ENCODE data around the gene CEP95. TPM values are rescaled to one million over a fixed set of nuclear protein-coding genes. Genes with fewer than 3 reads are reported as not detected.

CEP95 gene
- total RNA-seq, 1 donor from 2014 or later = 50.8 TPM

DNA sequence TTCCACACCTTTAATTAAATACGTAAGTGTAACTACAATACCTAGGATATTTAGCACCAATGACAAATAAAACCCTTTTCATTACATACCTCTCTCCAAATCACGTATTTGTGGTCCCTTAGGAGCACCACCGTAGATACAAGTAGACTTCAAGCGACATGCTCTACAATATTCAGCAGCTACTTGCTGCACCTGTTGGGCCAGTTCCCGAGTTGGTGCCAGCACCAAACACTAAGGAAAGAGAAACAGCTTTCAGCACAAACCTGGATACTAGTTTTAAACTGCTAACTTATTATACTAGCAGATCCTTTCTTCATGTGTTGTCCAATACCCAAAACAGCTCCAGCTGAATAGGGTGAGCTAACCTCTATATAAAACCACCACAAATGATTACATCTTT, 3.4 kb upstream of the CEP95 start:
- intact Hi-C loops (cut with DNase I) = no loop called here
- DNase-seq (ENCODE audit: extremely low spot score in 2 of 2) = no peak
- Histone ChIP-seq H3K9me3 (no peaks in the 10 kb centered on the region), H3K27ac (peak overlapping the region; percentile 99), H3K36me3 (peaks cover 14 to 64% of the 10 kb centered on the region in 2 donors), H3K4me1 (peaks cover 70% of the 10 kb centered on the region), H3K4me3 (peak overlapping the region in 1 of 2 donors; percentile 76), H3K27me3 (no peaks in the 10 kb centered on the region)
- TF ChIP-seq, protein P1, sequence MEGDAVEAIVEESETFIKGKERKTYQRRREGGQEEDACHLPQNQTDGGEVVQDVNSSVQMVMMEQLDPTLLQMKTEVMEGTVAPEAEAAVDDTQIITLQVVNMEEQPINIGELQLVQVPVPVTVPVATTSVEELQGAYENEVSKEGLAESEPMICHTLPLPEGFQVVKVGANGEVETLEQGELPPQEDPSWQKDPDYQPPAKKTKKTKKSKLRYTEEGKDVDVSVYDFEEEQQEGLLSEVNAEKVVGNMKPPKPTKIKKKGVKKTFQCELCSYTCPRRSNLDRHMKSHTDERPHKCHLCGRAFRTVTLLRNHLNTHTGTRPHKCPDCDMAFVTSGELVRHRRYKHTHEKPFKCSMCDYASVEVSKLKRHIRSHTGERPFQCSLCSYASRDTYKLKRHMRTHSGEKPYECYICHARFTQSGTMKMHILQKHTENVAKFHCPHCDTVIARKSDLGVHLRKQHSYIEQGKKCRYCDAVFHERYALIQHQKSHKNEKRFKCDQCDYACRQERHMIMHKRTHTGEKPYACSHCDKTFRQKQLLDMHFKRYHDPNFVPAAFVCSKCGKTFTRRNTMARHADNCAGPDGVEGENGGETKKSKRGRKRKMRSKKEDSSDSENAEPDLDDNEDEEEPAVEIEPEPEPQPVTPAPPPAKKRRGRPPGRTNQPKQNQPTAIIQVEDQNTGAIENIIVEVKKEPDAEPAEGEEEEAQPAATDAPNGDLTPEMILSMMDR (IDR thresholded peaks at IDR 0.05) = no peak
- TF ChIP-seq POLR2AphosphoS5 (IDR thresholded peaks at IDR 0.05; ENCODE audit: insufficient read depth in 1 of 2, low read depth in 1 of 2) (no peak), POLR2A (IDR thresholded peaks at IDR 0.05) (no peak)

DNA sequence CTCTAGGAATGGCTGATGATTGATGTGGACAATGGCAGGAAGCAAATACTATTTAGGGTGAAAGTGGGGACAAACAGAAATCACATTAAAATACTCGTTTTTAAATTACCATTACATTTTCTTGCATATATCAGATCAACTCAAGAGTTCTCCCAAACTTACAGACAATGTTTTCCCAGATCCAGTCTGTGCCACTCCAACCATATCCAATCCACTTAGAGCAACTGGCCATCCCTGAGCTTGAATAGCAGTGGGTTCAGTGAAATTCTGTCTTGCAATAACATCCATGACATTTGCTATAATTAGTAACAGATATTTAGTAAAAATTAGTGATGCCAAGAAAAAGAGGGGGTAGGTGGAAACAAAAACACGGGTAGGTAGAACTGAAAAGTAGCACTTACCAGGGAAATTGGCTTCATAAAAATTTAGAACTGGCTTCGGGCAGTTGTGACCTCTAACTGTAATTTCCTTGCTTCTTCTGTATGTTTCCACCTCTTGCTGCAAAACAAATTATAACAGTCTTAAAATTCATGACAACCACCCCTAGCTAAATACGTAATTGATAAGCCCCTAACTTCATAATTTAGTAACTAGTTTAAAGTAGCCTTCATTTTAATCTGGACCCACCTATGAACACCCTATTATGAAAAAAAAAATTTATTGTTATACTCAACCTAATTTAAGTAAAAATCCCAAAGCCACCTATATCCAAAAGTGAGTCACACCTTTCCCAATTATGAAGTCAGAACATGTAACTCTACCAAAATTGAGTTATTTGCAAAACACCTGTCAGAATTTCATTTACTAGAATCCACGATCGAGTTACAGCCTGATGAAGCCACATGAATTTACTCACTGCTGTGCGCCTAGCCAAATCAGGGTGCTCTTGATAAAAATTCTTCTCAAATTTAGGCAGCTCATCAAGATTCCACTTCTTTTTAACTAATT, 2.7 kb upstream of the CEP95 start:
- Histone ChIP-seq H3K27ac (peak overlapping the region; percentile 99), H3K4me3 (peak overlapping the region; percentile 76 to 89), H3K9me3 (no peaks in the 10 kb centered on the region), H3K36me3 (peaks cover 14 to 56% of the 10 kb centered on the region in 2 donors), H3K4me1 (peaks cover 73% of the 10 kb centered on the region), H3K27me3 (no peaks in the 10 kb centered on the region)
- TF ChIP-seq POLR2AphosphoS5 (IDR thresholded peaks at IDR 0.05; ENCODE audit: insufficient read depth in 1 of 2, low read depth in 1 of 2) = no peak
- TF ChIP-seq, protein P1 (IDR thresholded peaks at IDR 0.05) = no peak
- no peak for TF ChIP-seq POLR2A (IDR thresholded peaks at IDR 0.05)
- no peak for DNase-seq (ENCODE audit: extremely low spot score in 2 of 2)
- intact Hi-C loops (cut with DNase I) = no loop called here

DNA sequence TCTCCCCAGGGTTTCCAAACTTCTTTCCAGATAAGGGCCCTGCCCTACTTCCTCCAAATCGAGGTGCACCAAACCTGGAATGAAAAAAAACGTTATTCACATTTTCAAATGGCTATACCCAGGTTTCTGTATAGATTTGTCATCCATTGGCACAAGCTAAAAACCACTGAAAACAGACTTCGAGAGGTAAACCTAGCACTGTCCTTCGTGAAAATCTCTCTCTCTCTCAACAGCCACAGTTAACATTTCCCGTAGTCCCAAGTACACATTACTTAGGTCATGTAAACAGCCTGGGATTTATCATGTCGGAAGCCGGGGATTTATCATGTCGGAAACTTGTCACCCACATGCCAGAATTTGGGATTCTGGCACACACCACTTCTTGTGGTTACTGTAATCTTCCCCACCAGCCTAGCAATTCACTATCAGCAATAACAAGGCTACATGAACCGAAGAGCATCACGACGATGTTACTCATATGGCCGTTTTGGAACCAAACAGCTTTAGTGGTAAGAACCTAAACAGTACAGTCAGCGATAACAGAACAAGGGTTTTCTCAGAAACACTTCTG, 1.9 kb upstream of the CEP95 start:
- no peaks in the 10 kb centered on the region for H3K9me3 ChIP-seq
- no peaks in the 10 kb centered on the region for H3K27me3 ChIP-seq
- peak overlapping the region; percentile 99 for H3K27ac ChIP-seq
- intact Hi-C loops (cut with DNase I) = no loop called here
- peak overlapping the region; percentile 76 to 89 for H3K4me3 ChIP-seq
- peaks cover 12 to 49% of the 10 kb centered on the region in 2 donors for H3K36me3 ChIP-seq
- TF ChIP-seq POLR2AphosphoS5 (IDR thresholded peaks at IDR 0.05; ENCODE audit: insufficient read depth in 1 of 2, low read depth in 1 of 2) = no peak
- no peak for TF ChIP-seq POLR2A (IDR thresholded peaks at IDR 0.05)
- TF ChIP-seq, protein P1 (IDR thresholded peaks at IDR 0.05) = no peak
- DNase-seq (ENCODE audit: extremely low spot score in 2 of 2) = no peak
- peaks cover 73% of the 10 kb centered on the region for H3K4me1 ChIP-seq

DNA sequence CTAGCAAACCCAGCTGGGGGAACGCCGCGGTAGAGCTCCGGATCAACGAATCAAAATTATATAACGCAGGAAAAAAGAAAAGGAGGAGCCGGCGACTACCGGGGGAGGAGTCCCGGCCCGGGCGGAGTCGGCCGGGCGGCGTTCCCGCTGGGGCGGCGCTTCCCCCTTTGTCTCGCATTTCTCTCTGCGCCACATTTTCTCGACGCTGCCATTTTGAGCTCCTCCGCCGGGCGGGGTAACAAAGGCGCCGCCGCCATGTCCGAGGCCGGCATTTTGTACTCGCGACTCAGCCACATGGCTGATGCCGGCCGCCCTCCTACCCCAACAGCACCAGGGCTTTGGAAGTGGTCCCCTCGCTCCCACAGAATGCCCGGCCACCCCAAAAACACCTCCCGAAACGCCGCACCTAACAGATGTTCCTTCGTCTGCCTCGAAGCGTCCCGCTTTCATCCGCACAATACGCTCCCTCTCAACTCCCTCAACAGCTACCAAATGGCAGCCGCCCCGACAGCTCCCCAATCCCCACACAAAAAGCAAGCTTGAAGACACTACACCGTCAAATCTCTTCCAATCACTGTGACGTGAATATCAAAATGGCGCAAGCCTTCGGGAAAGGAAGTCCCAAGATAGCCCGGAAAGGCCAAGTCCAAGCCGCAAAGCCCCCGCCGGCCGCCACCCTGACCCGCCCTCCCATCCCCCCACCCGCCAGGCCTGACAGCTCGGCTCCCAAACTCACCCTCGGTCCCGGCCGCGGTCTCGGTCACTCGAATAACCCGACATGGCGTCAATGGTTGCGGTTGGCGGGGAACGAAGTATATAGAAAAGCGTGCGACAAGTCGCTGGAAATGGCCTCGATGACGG, 1.2 kb upstream of the CEP95 start:
- peak in 1 of 2 donors; percentile 91 for DNase-seq (ENCODE audit: extremely low spot score in 2 of 2)
- H3K27ac ChIP-seq = peak overlapping the region; percentile 99
- no peaks in the 10 kb centered on the region for H3K9me3 ChIP-seq
- intact Hi-C loops (cut with DNase I) = no loop called here
- no peaks in the 10 kb centered on the region for H3K27me3 ChIP-seq
- TF ChIP-seq, protein P1 (IDR thresholded peaks at IDR 0.05) = no peak
- peak in 1 of 2 donors; percentile 73 for TF ChIP-seq POLR2A (IDR thresholded peaks at IDR 0.05)
- peak; percentile 86 to 91 for TF ChIP-seq POLR2AphosphoS5 (IDR thresholded peaks at IDR 0.05; ENCODE audit: insufficient read depth in 1 of 2, low read depth in 1 of 2)
- peaks cover 5 to 49% of the 10 kb centered on the region in 2 donors for H3K36me3 ChIP-seq
- peak overlapping the region; percentile 76 to 89 for H3K4me3 ChIP-seq
- peaks cover 69% of the 10 kb centered on the region for H3K4me1 ChIP-seq

Data from vagina (tissue), 2 donors.